K562 (cell line): ENCODE measurements around the gene FOXN3. TPM values are rescaled to one million over a fixed set of nuclear protein-coding genes. Genes with fewer than 3 reads are reported as not detected.

Experiments
- ATAC-seq: fragments of 200-7000 bp; cut with Tn5 transposase; 3 replicates; pipeline ENCODE4 v1.9.1; 2020; ENCODE audit warnings: moderate library complexity
- BruUV-seq: library from RNA; stranded (reverse); fragments of 400-500 nt; replicated peaks from 2 replicates; lab custom pipeline; 2021; lab: Mats Ljungman, UMichigan
- CTCF ChIA-PET: fragments of 300-600 bp; formaldehyde crosslinking; extraction: SDS; loops from one replicate; lab custom pipeline; 2021; ENCODE audit warnings: low intra/inter-chr PET ratio; lab: Yijun Ruan, JAX
- POLR2A ChIA-PET: fragments of 300-600, 350-650 bp; sonication (Branson Sonifier 250); formaldehyde crosslinking; extraction: SDS; loops from one replicate; lab custom pipeline; 2021; ENCODE audit warnings: antibody characterized with exemption, inconsistent platforms; lab: Yijun Ruan, JAX
- DNase-seq, 4 experiments: peaks; one replicate each; pipeline versions ENCODE4 v3.0.0 to v3.0.0-alpha.2; 2011 to 2018; ENCODE audit warnings: low spot score in 3 of 4, mixed read lengths in 3 of 4; ENCODE audit errors: extremely low read depth in 1 of 4
- FAIRE-seq: peaks from 2 replicates; lab custom pipeline; 2011; peaks lifted over from hg19 to GRCh38; lab: Jason Lieb, UNC
- H2AFZ ChIP-seq: 2 replicates; pipeline ENCODE4 v1.6.0; 2011; ENCODE audit warnings: low read depth, low read length, control low read depth, inconsistent platforms
- H3K27ac ChIP-seq: fragments of 200-600 bp; 3 replicates; pipeline ENCODE4 v1.8.0; 2011; ENCODE audit warnings: low read depth, mild to moderate bottlenecking, control low read depth, inconsistent platforms, low read length, moderate library complexity, mixed read lengths; ENCODE audit errors: extremely low read depth
- H3K27me3 ChIP-seq, 2 experiments: fragments of 300-600 bp in 1 of 2; 2 replicates in 1 of 2; 3 replicates in 1 of 2; pipeline versions ENCODE4 v1.6.0 to v1.8.0; 2011; ENCODE audit warnings: inconsistent platforms in 2 of 2, low read length in 2 of 2, mild to moderate bottlenecking in 1 of 2, mixed read lengths in 1 of 2, moderate library complexity in 1 of 2; ENCODE audit not compliant: control insufficient read depth in 2 of 2, insufficient read depth in 2 of 2
- H3K36me3 ChIP-seq: fragments of 300-600 bp; 3 replicates; pipeline ENCODE4 v1.8.0; 2011; ENCODE audit warnings: mild to moderate bottlenecking, low read length, inconsistent platforms; ENCODE audit not compliant: control insufficient read depth, insufficient read depth
- H3K4me1 ChIP-seq, 2 experiments: fragments of 200-600 bp in 1 of 2; replicated peaks in 1 of 2; 2 replicates in 1 of 2; 3 replicates in 1 of 2; pipeline versions ENCODE4 v1.5.1 to v1.8.0; 2011; ENCODE audit warnings: inconsistent platforms in 2 of 2, low read length in 2 of 2, mild to moderate bottlenecking in 1 of 2, mixed read lengths in 1 of 2, moderate library complexity in 1 of 2; ENCODE audit not compliant: control insufficient read depth in 2 of 2, insufficient read depth in 2 of 2
- H3K4me2 ChIP-seq: 2 replicates; pipeline ENCODE4 v1.6.1; 2011; ENCODE audit warnings: low read length, control low read depth, inconsistent platforms, mixed read lengths; ENCODE audit not compliant: insufficient read depth
- H3K4me3 ChIP-seq: fragments of 200-600 bp; sonication (generic), shearing (Covaris generic); 2 replicates; pipeline ENCODE4 v1.5.1; 2016; ENCODE audit warnings: control low read depth, inconsistent platforms
- H3K79me2 ChIP-seq: fragments of 200-600 bp; 3 replicates; pipeline ENCODE4 v1.8.0; 2011; ENCODE audit warnings: low read length, inconsistent platforms; ENCODE audit not compliant: control insufficient read depth, insufficient read depth
- H3K9ac ChIP-seq, 2 experiments: 2 replicates each; pipeline versions ENCODE4 v1.6.0 to v1.6.1; 2011; ENCODE audit warnings: low read depth in 2 of 2, low read length in 2 of 2, control low read depth in 1 of 2, inconsistent platforms in 1 of 2, mild to moderate bottlenecking in 1 of 2, mixed read lengths in 1 of 2; ENCODE audit not compliant: insufficient read depth in 1 of 2
- H3K9me1 ChIP-seq: one replicate; pipeline ENCODE4 v1.6.0; 2011; ENCODE audit warnings: inconsistent platforms, mild to moderate bottlenecking, low read length, moderate library complexity; ENCODE audit not compliant: control insufficient read depth, insufficient read depth
- H3K9me3 ChIP-seq: replicated peaks from 2 replicates; pipeline ENCODE4 v1.5.1; 2011; ENCODE audit warnings: low read depth, low read length, inconsistent platforms; ENCODE audit not compliant: control insufficient read depth, insufficient read depth
- H4K20me1 ChIP-seq: replicated peaks from 2 replicates; pipeline ENCODE4 v1.6.1; 2011; ENCODE audit warnings: low read length, inconsistent platforms, mixed read lengths; ENCODE audit not compliant: control insufficient read depth, insufficient read depth
- CC2D1A ChIP-seq: fragments of 450-650 bp; IDR thresholded peaks from 2 replicates; pipeline ENCODE4 v1.6.1; 2017; ENCODE audit warnings: mild to moderate bottlenecking
- STAT6 ChIP-seq: sonication (generic); formaldehyde crosslinking; IDR thresholded peaks from 2 replicates; pipeline ENCODE4 v1.8.1; 2023; ENCODE audit warnings: mild to moderate bottlenecking, missing genetic modification reagents
- ZBTB33 ChIP-seq: sonication (generic); formaldehyde crosslinking; IDR thresholded peaks from 2 replicates; pipeline ENCODE4 v1.8.1; 2023; ENCODE audit warnings: mild to moderate bottlenecking, missing genetic modification reagents
- WGBS: fragments of 100-300 bp; shearing (Covaris generic); methylation state at CpG from one replicate; pipeline ENCODE4 v1.1.6; 2016; ENCODE audit warnings: low coverage, mixed read lengths; ENCODE audit not compliant: insufficient coverage; ENCODE audit errors: missing lambda C conversion rate; 5-methylcytosine and 5-hydroxymethylcytosine counted together
- in situ Hi-C: fragments of 300-500 bp; cut with MboI; formaldehyde crosslinking; loops from 4 replicates; pipeline ENCODE4 v1.15.0; 2018; ENCODE audit warnings: inconsistent platforms, mixed read lengths
- intact Hi-C: fragments of 100-400 bp; cut with micrococcal nuclease; formaldehyde crosslinking; loops from 2 replicates; pipeline ENCODE4 v1.14.2; 2022
- polyA plus RNA-seq, 8 experiments: library from polyadenylated mRNA; depleted of rRNA in 4 of 8; stranded (reverse) in 5 of 8; unstranded in 3 of 8; fragments of >200 nt; fragmentation: Nextera tagmentation in 2 of 8; fragmentation: Illumina TruSeq in 1 of 8; extraction: Ambion mirVana in 2 of 8; extraction: Trizol in 1 of 8; gene quantifications; 2 replicates each; pipeline versions ENCODE4 v1.2.1 to v1.2.3, GENCODE V29; 2011 to 2014; ENCODE audit warnings: inconsistent platforms in 1 of 8, missing spikeins in 1 of 8
- total RNA-seq, 7 experiments: library from RNA; depleted of rRNA in 6 of 7; stranded (reverse); fragments of >200 nt in 6 of 7; fragmentation: Illumina TruSeq in 2 of 7; extraction: Trizol in 2 of 7; gene quantifications; 2 replicates each; pipeline versions ENCODE4 v1.2.1 to v1.2.3, GENCODE V29; 2011 to 2021; ENCODE audit warnings: low replicate concordance in 1 of 7

The FOXN3 gene
- total and polyA plus RNA-seq, 9 of the 15 experiments (the other 6 are each of a cell fraction or from before 2014, with no cell fraction given) = 0.07 to 1.3 (median 0.40) TPM

- no peaks in the 10 kb centered on the region for H3K4me1 ChIP-seq
- no peaks in the 10 kb centered on the region for H4K20me1 ChIP-seq
- H2AFZ ChIP-seq = no peak overlapping the region
- in situ Hi-C loops (no loop called here), intact Hi-C loops (no loop called here)
- peaks cover 0 to 5% of the 10 kb centered on the region in 2 experiments; a peak in 1 of 5 replicates for H3K27me3 ChIP-seq
- TF ChIP-seq ZBTB33 (CRISPR knock-in tag) (no peak), STAT6 (CRISPR knock-in tag) (no peak), CC2D1A (no peak)
- no peaks in the 10 kb centered on the region for H3K79me2 ChIP-seq
- no TSS peak for BruUV-seq
- ChIA-PET POLR2A (interaction anchor here (0.6 kb wide), 1 partner anchor 227 kb away, joined by 3 read pairs; no protein-coding TSS in a partner anchor), CTCF (no interaction called here)
- no peak overlapping the region for H3K9ac ChIP-seq
- FAIRE-seq = no peak
- DNase-seq = no peak
- H3K4me3 ChIP-seq = no peak overlapping the region
- no peak overlapping the region for H3K27ac ChIP-seq
- ATAC-seq = no peak
- no peak overlapping the region for H3K4me2 ChIP-seq
- H3K9me3 ChIP-seq = no peaks in the 10 kb centered on the region
- no peaks in the 10 kb centered on the region for H3K9me1 ChIP-seq
- 5% methylated on average over 3 of the region's 3 CpGs for WGBS
- H3K36me3 ChIP-seq = no peaks in the 10 kb centered on the region
Observed at GRCh38 chr14:89353766-89354113, 63.3 kb downstream of the FOXN3 start.
